BLaER1 treated with 17β-estradiol and CSF1 and Interleukin-3, amounts not matched to agents 10 nM and 100 nM (cell line): ENCODE results near the gene FHIT.

ENCODE experiments used
- H3K27ac ChIP-seq, 11 experiments: shearing (Covaris generic); formaldehyde crosslinking; 2 replicates each; pipeline ENCODE4 v1.8.1; 2022
- H3K27me3 ChIP-seq, 11 experiments: shearing (Covaris generic); formaldehyde crosslinking; 2 replicates each; pipeline ENCODE4 v1.8.1; 2022
- H3K36me3 ChIP-seq, 11 experiments: shearing (Covaris generic); formaldehyde crosslinking; 2 replicates each; pipeline ENCODE4 v1.8.1; 2022
- H3K4me1 ChIP-seq, 10 experiments: shearing (Covaris generic); formaldehyde crosslinking; 2 replicates each; pipeline ENCODE4 v1.8.1; 2022
- H3K4me2 ChIP-seq, 11 experiments: shearing (Covaris generic); formaldehyde crosslinking; 2 replicates each; pipeline ENCODE4 v1.8.1; 2022
- H3K4me3 ChIP-seq, 10 experiments: shearing (Covaris generic); formaldehyde crosslinking; 2 replicates each; pipeline ENCODE4 v1.8.1; 2022
- H3K9ac ChIP-seq, 11 experiments: shearing (Covaris generic); formaldehyde crosslinking; 2 replicates each; pipeline ENCODE4 v1.8.1; 2022
- H3K9me3 ChIP-seq, 11 experiments: shearing (Covaris generic); formaldehyde crosslinking; replicated peaks in 1 of 11; 2 replicates each; pipeline ENCODE4 v1.8.1; 2022
- H4K20me1 ChIP-seq, 11 experiments: shearing (Covaris generic); formaldehyde crosslinking; 2 replicates each; pipeline ENCODE4 v1.8.1; 2022
- Cebpa-rat ChIP-seq, 11 experiments: shearing (Covaris generic); IDR thresholded peaks; 2 replicates each; pipeline ENCODE4 v1.8.1; 2022

FHIT gene

DNA sequence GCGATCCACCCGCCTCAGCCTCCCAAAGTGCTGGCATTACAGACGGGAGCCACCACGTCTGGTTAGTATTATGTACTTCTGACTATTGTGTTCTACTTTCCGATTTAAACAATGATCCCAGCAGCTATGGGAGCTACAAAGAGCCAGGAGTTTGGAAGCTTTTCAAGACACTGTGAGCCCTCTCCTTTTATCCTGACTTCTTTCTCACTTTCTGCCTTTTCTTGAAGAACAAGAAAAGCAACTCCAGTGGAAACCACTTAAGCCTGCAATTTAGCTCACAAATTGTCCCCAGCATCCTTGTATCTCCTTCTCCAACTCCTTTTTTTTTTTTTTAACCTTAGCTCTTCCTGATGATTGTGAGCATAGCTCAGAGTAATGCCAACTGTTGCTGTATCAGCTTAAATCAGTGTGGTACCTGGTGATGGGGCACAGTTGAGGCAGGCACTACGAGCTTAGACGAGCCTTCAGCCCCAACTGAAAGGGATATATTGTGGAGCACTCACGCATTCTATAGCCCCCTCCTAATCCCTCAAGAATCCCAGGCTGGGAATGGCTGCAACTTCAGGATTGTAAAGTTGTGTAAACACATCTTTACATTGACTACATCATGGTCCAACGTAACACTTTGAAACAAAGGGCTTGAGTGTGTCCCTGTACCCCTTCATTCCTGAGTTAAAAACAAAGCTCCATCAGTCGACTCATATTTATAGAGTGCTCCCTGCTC lies 677.0 kb downstream of the FHIT start:
- no peaks in the 10 kb centered on the region for H3K9me3 ChIP-seq
- no peaks in the 10 kb centered on the region for H4K20me1 ChIP-seq
- H3K27ac ChIP-seq: no peak overlapping the region
- no peaks in the 10 kb centered on the region for H3K36me3 ChIP-seq
- no peaks in the 10 kb centered on the region for H3K4me1 ChIP-seq
- no peak overlapping the region for H3K4me2 ChIP-seq
- no peak for TF ChIP-seq Cebpa-rat (IDR thresholded peaks at IDR 0.05)
- H3K27me3 ChIP-seq: no peaks in the 10 kb centered on the region
- no peak overlapping the region for H3K9ac ChIP-seq
- H3K4me3 ChIP-seq: no peak overlapping the region

DNA sequence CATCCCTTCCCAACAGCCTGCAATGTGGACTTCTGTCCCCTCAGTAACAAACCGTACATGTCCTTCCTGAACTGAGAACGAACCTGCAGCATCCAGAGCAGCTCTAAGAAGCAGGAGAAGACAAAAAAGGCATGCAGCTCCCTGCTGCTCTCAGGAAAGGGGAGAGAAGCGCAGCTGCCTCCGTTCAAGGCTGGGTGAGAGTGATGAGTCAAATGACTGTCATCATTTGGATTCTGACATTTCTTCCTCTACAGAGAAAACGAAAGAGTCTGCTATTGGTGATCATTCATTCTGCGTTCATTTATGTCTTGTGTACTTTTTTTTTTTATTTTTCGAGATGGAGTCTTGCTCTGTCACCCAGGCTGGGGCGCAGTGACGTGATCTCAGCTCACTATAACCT lies 677.8 kb downstream of the FHIT start:
- H3K36me3 ChIP-seq: no peaks in the 10 kb centered on the region
- no peaks in the 10 kb centered on the region for H4K20me1 ChIP-seq
- H3K4me2 ChIP-seq: no peak overlapping the region

GRCh38 chr3:60571511-60571910 lies 679.7 kb downstream of the FHIT start:
- TF ChIP-seq Cebpa-rat (IDR thresholded peaks at IDR 0.05): no peak
- no peak overlapping the region for H3K27ac ChIP-seq
- H3K36me3 ChIP-seq: no peaks in the 10 kb centered on the region
- H3K27me3 ChIP-seq: no peaks in the 10 kb centered on the region
- no peak overlapping the region for H3K9ac ChIP-seq
- H3K4me1 ChIP-seq: no peaks in the 10 kb centered on the region
- no peak overlapping the region for H3K4me3 ChIP-seq
- no peaks in the 10 kb centered on the region for H4K20me1 ChIP-seq
- H3K9me3 ChIP-seq: no peaks in the 10 kb centered on the region
- H3K4me2 ChIP-seq: no peak overlapping the region

More for the DNA sequence above, 677.8 kb downstream of the FHIT start:
- Histone ChIP-seq H3K27ac (no peak overlapping the region), H3K27me3 (no peaks in the 10 kb centered on the region), H3K9me3 (no peaks in the 10 kb centered on the region), H3K4me3 (no peak overlapping the region), H3K9ac (no peak overlapping the region), H3K4me1 (no peaks in the 10 kb centered on the region)
- no peak for TF ChIP-seq Cebpa-rat (IDR thresholded peaks at IDR 0.05)

- Histone ChIP-seq H3K4me2 (no peak overlapping the region), H3K4me3 (no peak overlapping the region), H3K27me3 (no peaks in the 10 kb centered on the region), H3K4me1 (peaks cover 8 to 24% (median 12%) of the 10 kb centered on the region in 10 experiments; a peak in 18 of 20 replicates), H3K27ac (no peak overlapping the region), H3K36me3 (no peaks in the 10 kb centered on the region), H4K20me1 (no peaks in the 10 kb centered on the region), H3K9ac (no peak overlapping the region), H3K9me3 (no peaks in the 10 kb centered on the region)
- TF ChIP-seq Cebpa-rat (IDR thresholded peaks at IDR 0.05): no peak
Measured at GRCh38 chr3:60557122-60557521, 694.1 kb downstream of the FHIT start.

DNA sequence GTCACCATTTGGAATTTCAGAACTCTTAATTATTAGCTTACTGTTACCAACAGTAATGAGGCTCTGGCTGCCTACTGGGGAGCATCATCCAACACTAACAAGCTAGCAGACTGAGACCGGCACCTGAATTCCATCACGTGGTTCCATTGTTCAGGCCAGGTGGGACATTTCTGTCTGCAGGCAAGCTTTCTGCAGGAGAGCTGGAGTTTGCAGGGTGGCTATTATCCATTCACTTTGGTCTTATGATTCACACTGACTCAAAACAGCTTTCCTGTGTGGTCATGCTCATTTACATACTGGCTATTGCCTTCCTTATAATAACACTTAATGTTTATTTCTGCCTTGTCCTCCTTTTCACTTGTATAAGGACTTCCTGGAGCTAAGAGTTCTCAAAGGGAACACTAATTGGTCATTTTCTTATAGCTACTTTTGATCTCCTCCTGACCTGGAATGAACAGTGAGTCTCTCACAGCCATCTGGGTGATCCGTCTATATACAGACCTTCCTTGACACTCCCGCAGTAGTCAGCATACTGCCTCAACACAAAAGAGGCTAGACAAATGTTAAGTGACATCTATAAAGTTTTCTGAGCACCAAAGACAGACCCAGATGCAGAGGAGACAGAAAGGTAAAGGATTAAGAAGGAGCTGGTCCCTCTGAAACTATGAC lies 695.4 kb downstream of the FHIT start:
- Histone ChIP-seq H3K4me1 (peaks cover 8 to 24% (median 12%) of the 10 kb centered on the region in 10 experiments; a peak in 18 of 20 replicates), H3K9ac (no peak overlapping the region), H3K4me2 (peak overlapping the region; percentile 8 to 75 (median 54); a peak in 18 of 22 replicates), H3K9me3 (no peaks in the 10 kb centered on the region), H3K4me3 (no peak overlapping the region), H4K20me1 (no peaks in the 10 kb centered on the region), H3K27me3 (no peaks in the 10 kb centered on the region), H3K36me3 (no peaks in the 10 kb centered on the region), H3K27ac (no peak overlapping the region)
- TF ChIP-seq Cebpa-rat (IDR thresholded peaks at IDR 0.05): no peak

DNA sequence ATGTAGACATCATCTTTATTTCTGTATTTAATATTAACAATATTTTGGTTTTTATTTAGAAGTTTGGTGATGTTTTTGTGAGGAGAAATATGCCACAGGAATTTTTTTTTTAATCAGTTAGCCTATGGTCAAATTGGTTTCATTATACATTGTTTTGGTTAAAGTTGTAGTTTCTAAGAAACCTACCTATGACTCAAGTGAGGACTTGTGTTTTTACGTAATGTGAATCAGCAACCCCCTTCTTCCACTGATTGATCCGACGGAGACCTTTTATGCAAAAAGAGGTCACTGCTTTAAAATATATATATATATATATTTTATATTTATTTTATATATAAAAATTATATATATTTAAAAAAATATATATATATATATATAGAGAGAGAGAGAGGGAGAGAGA lies 698.1 kb downstream of the FHIT start:
- H3K27ac ChIP-seq: no peak overlapping the region
- H3K4me3 ChIP-seq: no peak overlapping the region
- H3K4me2 ChIP-seq: no peak overlapping the region
- H3K4me1 ChIP-seq: peaks cover 8 to 24% (median 12%) of the 10 kb centered on the region in 10 experiments; a peak in 18 of 20 replicates
- no peaks in the 10 kb centered on the region for H3K9me3 ChIP-seq
- H4K20me1 ChIP-seq: no peaks in the 10 kb centered on the region
- TF ChIP-seq Cebpa-rat (IDR thresholded peaks at IDR 0.05): no peak
- no peaks in the 10 kb centered on the region for H3K36me3 ChIP-seq
- H3K9ac ChIP-seq: no peak overlapping the region
- H3K27me3 ChIP-seq: no peaks in the 10 kb centered on the region

- Histone ChIP-seq H3K27ac (no peak overlapping the region), H3K9me3 (no peaks in the 10 kb centered on the region), H4K20me1 (no peaks in the 10 kb centered on the region), H3K4me2 (0 out of 22 replicates have a peak overlapping the region, but pooled peaks of 1 of the 11 experiments have one; percentile 6), H3K36me3 (no peaks in the 10 kb centered on the region), H3K9ac (no peak overlapping the region), H3K4me1 (peaks cover 8 to 24% (median 12%) of the 10 kb centered on the region in 10 experiments; a peak in 18 of 20 replicates), H3K27me3 (no peaks in the 10 kb centered on the region), H3K4me3 (no peak overlapping the region)
- no peak for TF ChIP-seq Cebpa-rat (IDR thresholded peaks at IDR 0.05)
Measured at GRCh38 chr3:60552581-60552980, 698.7 kb downstream of the FHIT start.

GRCh38 chr3:60551455-60552209 lies 699.6 kb downstream of the FHIT start:
- H3K4me1 ChIP-seq: peaks cover 8 to 24% (median 12%) of the 10 kb centered on the region in 10 experiments; a peak in 18 of 20 replicates
- no peak overlapping the region for H3K27ac ChIP-seq
- no peaks in the 10 kb centered on the region for H3K9me3 ChIP-seq
- no peaks in the 10 kb centered on the region for H3K36me3 ChIP-seq
- no peaks in the 10 kb centered on the region for H4K20me1 ChIP-seq
- no peak overlapping the region for H3K4me2 ChIP-seq
- no peak overlapping the region for H3K4me3 ChIP-seq
- TF ChIP-seq Cebpa-rat (IDR thresholded peaks at IDR 0.05): no peak
- no peaks in the 10 kb centered on the region for H3K27me3 ChIP-seq
- H3K9ac ChIP-seq: no peak overlapping the region

GRCh38 chr3:60549863-60550262 lies 701.4 kb downstream of the FHIT start:
- peaks cover 0 to 8% (median 0%) of the 10 kb centered on the region in 10 experiments; a peak in 2 of 20 replicates for H3K4me1 ChIP-seq
- H4K20me1 ChIP-seq: no peaks in the 10 kb centered on the region
- H3K9me3 ChIP-seq: no peaks in the 10 kb centered on the region
- H3K27me3 ChIP-seq: no peaks in the 10 kb centered on the region
- H3K27ac ChIP-seq: no peak overlapping the region
- H3K4me2 ChIP-seq: no peak overlapping the region
- no peak overlapping the region for H3K4me3 ChIP-seq
- H3K9ac ChIP-seq: no peak overlapping the region
- no peaks in the 10 kb centered on the region for H3K36me3 ChIP-seq
- TF ChIP-seq Cebpa-rat (IDR thresholded peaks at IDR 0.05): no peak
